ENCODE data around the gene MAP2K1.

DNA sequence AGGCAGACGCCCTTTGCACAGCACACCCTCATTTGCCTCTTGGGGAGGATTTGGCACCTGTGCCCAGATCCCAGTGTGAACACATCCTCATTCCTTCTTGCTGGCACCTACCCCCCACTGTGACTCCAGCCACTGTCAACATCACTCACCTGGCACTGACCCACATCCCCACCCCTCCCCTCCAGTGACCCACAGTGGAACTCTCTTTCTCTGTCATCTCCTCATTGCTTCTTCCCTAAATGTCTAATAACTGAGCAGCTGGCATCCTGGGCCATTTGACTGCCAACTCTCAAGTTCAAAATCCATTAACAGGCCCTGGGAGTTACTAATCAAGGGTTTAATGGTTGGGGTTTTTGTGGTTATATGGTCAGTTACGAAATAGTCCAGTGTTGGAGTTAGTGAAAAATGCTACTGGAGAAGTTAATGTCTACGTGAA is 96.4 kb downstream of the MAP2K1 start:
- no peak for TF ChIP-seq SPI1 (IDR thresholded peaks at IDR 0.05; ENCODE audit: borderline replicate concordance, low read depth)
- TF ChIP-seq, protein P1, sequence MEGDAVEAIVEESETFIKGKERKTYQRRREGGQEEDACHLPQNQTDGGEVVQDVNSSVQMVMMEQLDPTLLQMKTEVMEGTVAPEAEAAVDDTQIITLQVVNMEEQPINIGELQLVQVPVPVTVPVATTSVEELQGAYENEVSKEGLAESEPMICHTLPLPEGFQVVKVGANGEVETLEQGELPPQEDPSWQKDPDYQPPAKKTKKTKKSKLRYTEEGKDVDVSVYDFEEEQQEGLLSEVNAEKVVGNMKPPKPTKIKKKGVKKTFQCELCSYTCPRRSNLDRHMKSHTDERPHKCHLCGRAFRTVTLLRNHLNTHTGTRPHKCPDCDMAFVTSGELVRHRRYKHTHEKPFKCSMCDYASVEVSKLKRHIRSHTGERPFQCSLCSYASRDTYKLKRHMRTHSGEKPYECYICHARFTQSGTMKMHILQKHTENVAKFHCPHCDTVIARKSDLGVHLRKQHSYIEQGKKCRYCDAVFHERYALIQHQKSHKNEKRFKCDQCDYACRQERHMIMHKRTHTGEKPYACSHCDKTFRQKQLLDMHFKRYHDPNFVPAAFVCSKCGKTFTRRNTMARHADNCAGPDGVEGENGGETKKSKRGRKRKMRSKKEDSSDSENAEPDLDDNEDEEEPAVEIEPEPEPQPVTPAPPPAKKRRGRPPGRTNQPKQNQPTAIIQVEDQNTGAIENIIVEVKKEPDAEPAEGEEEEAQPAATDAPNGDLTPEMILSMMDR (IDR thresholded peaks at IDR 0.05; ENCODE audit: insufficient read depth, low read length): no peak
- no peak for TF ChIP-seq POLR2AphosphoS5 (IDR thresholded peaks at IDR 0.05; ENCODE audit: low read depth)
- no peak for TF ChIP-seq GABPA (IDR thresholded peaks at IDR 0.05; ENCODE audit: low read depth)

Measured in HL-60 (cell line).